ENCODE data around the gene ELFN2. TPM values are rescaled to one million over a fixed set of nuclear protein-coding genes. Genes with fewer than 3 reads are reported as not detected.

ELFN2 gene
- total and polyA plus RNA-seq, 2 experiments from 2014 or later: 0.40 to 0.53 TPM

DNA sequence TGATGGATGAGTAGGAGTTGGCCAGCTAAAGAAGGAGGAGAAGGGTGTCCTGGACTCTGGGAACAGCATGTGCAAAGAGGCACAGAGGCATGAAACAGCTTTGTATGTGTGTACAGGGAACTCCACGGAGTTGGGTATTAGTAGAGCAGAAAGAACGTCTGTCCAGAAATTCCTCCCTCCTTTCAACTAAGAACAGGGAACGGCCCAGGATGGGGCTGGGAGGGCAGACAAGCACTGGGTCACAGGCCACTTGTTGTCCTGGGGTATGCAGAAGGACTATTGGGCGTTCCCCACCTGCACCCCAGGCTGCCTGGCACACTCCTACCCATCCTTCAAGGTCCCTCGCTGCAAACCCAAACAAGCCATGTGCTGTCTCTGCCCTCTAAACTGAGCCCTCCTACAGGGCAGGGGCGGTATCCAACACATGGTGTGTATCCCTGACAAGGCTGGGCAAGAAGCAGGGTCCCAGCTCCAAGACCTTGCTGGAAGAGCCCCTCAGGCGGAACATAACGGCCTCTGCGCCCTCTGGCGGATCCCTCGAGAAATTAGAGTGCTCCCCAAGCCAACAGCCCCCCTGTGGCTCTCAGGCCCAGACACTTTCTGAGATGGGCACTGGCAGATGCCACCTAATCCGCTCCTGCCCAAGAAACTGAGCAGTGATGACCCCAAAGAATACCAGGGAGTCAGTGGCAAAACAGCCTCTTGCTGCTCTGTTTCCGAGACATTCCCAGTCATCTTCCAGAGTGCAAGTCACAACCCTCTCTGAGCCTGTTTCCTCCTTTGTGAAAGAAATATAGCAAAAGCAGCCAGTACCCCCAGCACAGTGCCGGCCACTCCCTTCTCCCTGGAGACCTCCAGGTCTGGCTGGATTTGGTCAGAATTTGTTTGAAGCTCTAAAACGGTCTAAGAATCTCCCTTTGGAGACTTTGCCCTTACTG lies 1.6 kb upstream of the ELFN2 start:
- 34% methylated on average over 15 of the region's 15 CpGs for WGBS (ENCODE audit: low lambda C conversion rate, missing lambda C conversion rate)
- H3K4me2 ChIP-seq: no peak overlapping the region
- TF ChIP-seq, protein P1, sequence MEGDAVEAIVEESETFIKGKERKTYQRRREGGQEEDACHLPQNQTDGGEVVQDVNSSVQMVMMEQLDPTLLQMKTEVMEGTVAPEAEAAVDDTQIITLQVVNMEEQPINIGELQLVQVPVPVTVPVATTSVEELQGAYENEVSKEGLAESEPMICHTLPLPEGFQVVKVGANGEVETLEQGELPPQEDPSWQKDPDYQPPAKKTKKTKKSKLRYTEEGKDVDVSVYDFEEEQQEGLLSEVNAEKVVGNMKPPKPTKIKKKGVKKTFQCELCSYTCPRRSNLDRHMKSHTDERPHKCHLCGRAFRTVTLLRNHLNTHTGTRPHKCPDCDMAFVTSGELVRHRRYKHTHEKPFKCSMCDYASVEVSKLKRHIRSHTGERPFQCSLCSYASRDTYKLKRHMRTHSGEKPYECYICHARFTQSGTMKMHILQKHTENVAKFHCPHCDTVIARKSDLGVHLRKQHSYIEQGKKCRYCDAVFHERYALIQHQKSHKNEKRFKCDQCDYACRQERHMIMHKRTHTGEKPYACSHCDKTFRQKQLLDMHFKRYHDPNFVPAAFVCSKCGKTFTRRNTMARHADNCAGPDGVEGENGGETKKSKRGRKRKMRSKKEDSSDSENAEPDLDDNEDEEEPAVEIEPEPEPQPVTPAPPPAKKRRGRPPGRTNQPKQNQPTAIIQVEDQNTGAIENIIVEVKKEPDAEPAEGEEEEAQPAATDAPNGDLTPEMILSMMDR (IDR thresholded peaks at IDR 0.05; ENCODE audit: poor library complexity): peak; percentile 77
- no peak for TF ChIP-seq EZH2 (IDR thresholded peaks at IDR 0.05; ENCODE audit: borderline replicate concordance)
- H3K4me3 ChIP-seq: no peak overlapping the region
- no peak overlapping the region for H3K27ac ChIP-seq
- DNase-seq (ENCODE audit: low spot score): peak; percentile 83
- no peaks in the 10 kb centered on the region for H3K36me3 ChIP-seq (replicated peaks; ENCODE audit: insufficient read depth, low read depth)
- H4K20me1 ChIP-seq (ENCODE audit: insufficient read depth, poor library complexity, severe bottlenecking): no peaks in the 10 kb centered on the region
- H3K9me2 ChIP-seq (replicated peaks; ENCODE audit: insufficient read depth): no peaks in the 10 kb centered on the region
- peaks cover 4% of the 10 kb centered on the region for H3K9me3 ChIP-seq (ENCODE audit: low read depth)
- no peaks in the 10 kb centered on the region for H3K79me2 ChIP-seq
- no peak overlapping the region for H2AFZ ChIP-seq
- peaks cover 38% of the 10 kb centered on the region for H3K27me3 ChIP-seq
- peaks cover 16% of the 10 kb centered on the region for H3K4me1 ChIP-seq (ENCODE audit: insufficient read depth)

DNA sequence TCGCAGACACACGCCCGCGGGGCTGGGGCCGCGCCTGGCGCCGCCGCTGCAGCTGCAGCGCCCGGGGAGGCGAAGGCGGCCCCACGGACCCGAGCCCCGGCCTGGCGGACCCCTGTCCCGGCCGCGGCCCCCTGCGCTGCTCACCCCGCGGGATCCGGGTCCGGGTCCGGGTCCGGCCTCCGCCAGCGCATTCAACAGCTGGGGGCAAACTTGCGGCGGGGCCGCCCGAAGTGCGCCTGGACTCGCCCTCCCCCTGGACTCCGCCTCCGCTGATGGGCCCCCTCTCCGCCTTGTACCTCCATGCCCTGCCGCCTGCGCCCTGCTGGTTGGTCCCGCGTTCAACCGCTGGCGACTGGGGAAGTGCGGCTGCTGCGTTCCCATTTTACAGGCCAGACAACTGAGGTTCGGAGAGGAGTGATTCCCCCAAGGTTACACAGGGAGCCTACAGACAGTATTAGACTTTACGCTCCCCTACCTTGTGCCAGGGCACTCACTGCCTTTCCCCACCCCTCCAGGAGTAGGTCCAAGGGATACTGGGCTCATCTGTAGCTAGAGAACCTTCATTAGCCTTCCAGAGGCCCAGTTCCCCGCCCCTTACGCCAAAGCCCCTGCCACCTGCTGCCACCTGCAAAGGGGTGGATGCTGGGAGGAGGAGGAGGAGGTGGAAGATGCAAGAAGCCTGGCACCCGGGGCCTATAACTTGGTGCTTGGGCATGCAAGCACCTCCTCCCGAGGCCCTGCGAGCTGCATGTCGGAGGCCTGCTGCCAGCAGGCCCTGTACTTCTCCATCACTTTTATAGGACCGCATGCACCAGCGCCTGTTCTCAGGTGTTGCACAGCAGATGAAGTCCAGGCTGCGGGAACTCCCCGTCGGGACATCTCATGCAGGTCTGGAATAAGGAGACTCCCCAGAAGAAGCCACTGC lies 694 bp upstream of the ELFN2 start:
- TF ChIP-seq EZH2 (IDR thresholded peaks at IDR 0.05; ENCODE audit: borderline replicate concordance): peak; percentile 10
- TF ChIP-seq, protein P1 (IDR thresholded peaks at IDR 0.05; ENCODE audit: poor library complexity): no peak
- H2AFZ ChIP-seq: no peak overlapping the region
- H3K27me3 ChIP-seq: peaks cover 41% of the 10 kb centered on the region
- H3K4me2 ChIP-seq: peak overlapping the region; percentile 97
- no peak overlapping the region for H3K27ac ChIP-seq
- no peaks in the 10 kb centered on the region for H3K36me3 ChIP-seq (replicated peaks; ENCODE audit: insufficient read depth, low read depth)
- peaks cover 4% of the 10 kb centered on the region for H3K9me3 ChIP-seq (ENCODE audit: low read depth)
- H4K20me1 ChIP-seq (ENCODE audit: insufficient read depth, poor library complexity, severe bottlenecking): no peaks in the 10 kb centered on the region
- H3K4me3 ChIP-seq: no peak overlapping the region
- DNase-seq (ENCODE audit: low spot score): no peak
- H3K4me1 ChIP-seq (ENCODE audit: insufficient read depth): peaks cover 16% of the 10 kb centered on the region
- H3K79me2 ChIP-seq: no peaks in the 10 kb centered on the region
- no peaks in the 10 kb centered on the region for H3K9me2 ChIP-seq (replicated peaks; ENCODE audit: insufficient read depth)
- WGBS (ENCODE audit: low lambda C conversion rate, missing lambda C conversion rate): 30% methylated on average over 52 of the region's 59 CpGs

GRCh38 chr22:37426706-37427134 lies 559 bp downstream of the ELFN2 start:
- Histone ChIP-seq H3K79me2 (no peaks in the 10 kb centered on the region), H3K27me3 (peaks cover 45% of the 10 kb centered on the region), H3K9me3 (ENCODE audit: low read depth) (no peaks in the 10 kb centered on the region), H3K9me2 (replicated peaks; ENCODE audit: insufficient read depth) (no peaks in the 10 kb centered on the region), H3K4me2 (peak overlapping the region; percentile 97), H3K27ac (no peak overlapping the region), H2AFZ (peak overlapping the region; percentile 46), H4K20me1 (ENCODE audit: insufficient read depth, poor library complexity, severe bottlenecking) (no peaks in the 10 kb centered on the region), H3K4me3 (peak overlapping the region; percentile 36), H3K36me3 (replicated peaks; ENCODE audit: insufficient read depth, low read depth) (no peaks in the 10 kb centered on the region), H3K4me1 (ENCODE audit: insufficient read depth) (peaks cover 11% of the 10 kb centered on the region)
- no peak for DNase-seq (ENCODE audit: low spot score)
- WGBS (ENCODE audit: low lambda C conversion rate, missing lambda C conversion rate): 26% methylated on average over 8 of the region's 24 CpGs
- TF ChIP-seq EZH2phosphoT487 (IDR thresholded peaks at IDR 0.05; ENCODE audit: low read depth, severe bottlenecking, unreplicated experiment) (no peak), EZH2 (IDR thresholded peaks at IDR 0.05; ENCODE audit: borderline replicate concordance) (no peak)
- TF ChIP-seq, protein P1 (IDR thresholded peaks at IDR 0.05; ENCODE audit: poor library complexity): no peak
